Measurements from ENCODE around the gene TMEM108. TPM values are rescaled to one million over a fixed set of nuclear protein-coding genes. Genes with fewer than 3 reads are reported as not detected.

The TMEM108 gene
- total RNA-seq, 5 donors from 2014 or later (not counting 1 experiment from before 2014, with no cell fraction given): 0.96 TPM; not detected in 4

DNA sequence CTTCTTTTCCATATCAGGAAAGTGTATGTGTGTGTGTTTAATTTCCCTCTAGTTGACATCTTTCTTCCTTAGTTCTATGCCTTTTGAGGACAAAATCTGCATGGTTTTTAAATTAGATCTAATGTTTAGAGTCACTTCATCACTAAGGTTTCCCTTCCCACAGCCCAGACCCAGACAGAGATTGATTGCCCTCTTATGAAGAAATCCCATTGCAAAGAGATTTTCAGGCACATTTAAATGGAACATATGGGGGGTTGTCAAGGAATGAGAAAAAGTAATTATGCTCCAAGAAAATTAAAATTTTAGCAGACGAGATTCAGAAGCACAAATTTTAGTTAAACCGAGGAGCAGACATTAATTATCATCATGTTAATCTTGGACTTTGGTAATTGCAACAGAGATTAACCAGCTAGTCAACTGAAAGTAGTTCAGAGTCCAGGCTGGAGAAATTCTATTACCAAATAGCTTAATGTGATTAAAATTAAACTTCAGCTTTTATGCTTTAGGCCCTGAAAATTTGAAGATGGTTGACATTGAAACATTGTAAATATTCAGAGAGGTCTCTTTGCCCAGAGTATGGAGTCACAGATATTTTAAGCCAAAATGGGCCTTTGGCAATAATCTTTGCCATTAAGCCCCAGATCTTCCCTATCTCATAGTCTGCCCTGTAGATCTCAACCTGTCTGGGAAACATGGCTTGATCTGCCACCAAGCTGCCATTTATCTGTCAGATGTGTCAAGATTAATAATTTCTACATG, 143.4 kb downstream of the TMEM108 start:
- Mint-ChIP-seq H3K4me1 (no peaks in the 10 kb centered on the region), H3K4me3 (no peak overlapping the region), H3K36me3 (no peaks in the 10 kb centered on the region)

DNA sequence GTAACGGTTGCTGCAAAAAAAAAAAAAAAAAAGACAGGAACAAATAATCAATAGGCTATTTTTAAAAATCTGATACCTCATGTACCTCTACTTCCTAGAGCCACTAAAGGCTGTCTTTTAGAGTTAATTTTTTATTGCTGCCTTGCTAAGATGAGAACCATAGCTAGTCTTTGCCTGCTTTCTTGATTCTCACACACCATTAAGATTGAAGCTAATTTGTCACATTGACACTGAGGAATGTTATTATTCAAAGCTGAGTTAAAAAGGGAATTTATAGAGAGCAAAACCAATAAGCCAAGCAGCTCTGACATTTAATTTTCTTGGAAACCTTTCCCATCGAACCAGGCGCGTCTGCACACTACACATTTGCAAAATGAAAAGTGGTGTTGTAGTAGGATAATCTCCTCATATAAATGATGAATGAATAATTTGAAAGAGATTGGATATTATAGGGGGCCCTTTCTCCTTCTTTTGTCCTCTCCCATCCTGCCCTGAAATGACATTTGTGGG, 149.7 kb downstream of the TMEM108 start:
- no peak overlapping the region for H3K4me3 Mint-ChIP-seq
- POLR2A ChIA-PET: no interaction called here
- no peaks in the 10 kb centered on the region for H3K36me3 ChIP-seq (ENCODE audit: control insufficient read depth in 2 of 2, extremely low read depth in 1 of 2, insufficient read depth in 1 of 2, low read length in 1 of 2)
- H3K36me3 Mint-ChIP-seq: no peaks in the 10 kb centered on the region
- H3K27me3 ChIP-seq (replicated peaks in 1 of 2; ENCODE audit: control insufficient read depth in 2 of 2, extremely low read depth in 1 of 2, insufficient read depth in 2 of 2, low read length in 1 of 2): peaks cover 0 to 4% of the 10 kb centered on the region in 2 experiments
- H3K9me3 Mint-ChIP-seq: no peaks in the 10 kb centered on the region
- CTCF ChIA-PET: no interaction called here
- H3K4me1 Mint-ChIP-seq: no peaks in the 10 kb centered on the region
- H3K4me1 ChIP-seq (ENCODE audit: control insufficient read depth in 1 of 2, extremely low read depth in 1 of 2, insufficient read depth in 2 of 2, low read length in 2 of 2): no peaks in the 10 kb centered on the region
- no peaks in the 10 kb centered on the region for H3K9me3 ChIP-seq
- H3K27ac ChIP-seq (ENCODE audit: low read length): no peak overlapping the region
- ATAC-seq (replicated peaks in 1 of 4): no peak
- DNase-seq: no peak
- H3K4me3 ChIP-seq (ENCODE audit: control insufficient read depth in 1 of 2, extremely low read depth in 1 of 2, low read length in 1 of 2): no peak overlapping the region
- peaks cover 0 to 10% of the 10 kb centered on the region in 2 donors for H3K27me3 Mint-ChIP-seq
- WGBS (ENCODE audit: insufficient coverage): no CpG with 5 or more reads among the region's 4 CpGs
- no peak overlapping the region for H3K27ac Mint-ChIP-seq

More for the DNA sequence above, 143.4 kb downstream of the TMEM108 start:
- Histone ChIP-seq H3K4me1 (ENCODE audit: control insufficient read depth in 1 of 2, extremely low read depth in 1 of 2, insufficient read depth in 2 of 2, low read length in 2 of 2) (no peaks in the 10 kb centered on the region), H3K27me3 (replicated peaks in 1 of 2; ENCODE audit: control insufficient read depth in 2 of 2, extremely low read depth in 1 of 2, insufficient read depth in 2 of 2, low read length in 1 of 2) (peaks cover 0 to 4% of the 10 kb centered on the region in 2 experiments), H3K9me3 (no peaks in the 10 kb centered on the region), H3K4me3 (ENCODE audit: control insufficient read depth in 1 of 2, extremely low read depth in 1 of 2, low read length in 1 of 2) (no peak overlapping the region), H3K27ac (ENCODE audit: low read length) (no peak overlapping the region), H3K36me3 (ENCODE audit: control insufficient read depth in 2 of 2, extremely low read depth in 1 of 2, insufficient read depth in 1 of 2, low read length in 1 of 2) (no peaks in the 10 kb centered on the region)
- Mint-ChIP-seq H3K27ac (no peak overlapping the region), H3K9me3 (no peaks in the 10 kb centered on the region), H3K27me3 (no peaks in the 10 kb centered on the region)
- ATAC-seq (replicated peaks in 1 of 4): no peak
- POLR2A ChIA-PET: no interaction called here
- 100% methylated on average over 1 of the region's 2 CpGs for WGBS (ENCODE audit: insufficient coverage)
- no peak for DNase-seq
- CTCF ChIA-PET: no interaction called here

DNA sequence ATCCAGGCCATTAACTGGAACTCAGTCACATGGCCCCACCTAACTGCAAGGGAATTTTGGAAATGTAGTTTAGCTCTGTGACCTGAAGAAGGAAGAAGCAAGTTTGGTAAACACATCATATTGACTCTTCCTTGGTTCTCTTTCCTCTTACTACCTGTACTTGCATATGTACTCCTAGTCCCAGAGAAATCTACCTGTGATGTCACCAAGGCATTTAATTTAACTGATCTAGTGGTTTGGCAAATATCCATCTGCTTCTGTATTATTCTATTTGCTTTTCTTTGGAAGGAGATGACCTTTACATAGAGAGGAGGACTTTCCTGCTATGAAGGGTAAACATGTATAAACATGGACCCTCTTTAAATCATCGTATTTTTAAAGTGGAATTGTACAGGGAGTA, 150.8 kb downstream of the TMEM108 start:
- H3K27ac ChIP-seq (ENCODE audit: low read length): no peak overlapping the region
- H3K4me1 ChIP-seq (ENCODE audit: control insufficient read depth in 1 of 2, extremely low read depth in 1 of 2, insufficient read depth in 2 of 2, low read length in 2 of 2): no peaks in the 10 kb centered on the region
- H3K9me3 ChIP-seq: no peaks in the 10 kb centered on the region
- ChIA-PET POLR2A (no interaction called here), CTCF (no interaction called here)
- no peak for ATAC-seq (replicated peaks in 1 of 4)
- no CpG with 5 or more reads among the region's 1 CpG for WGBS (ENCODE audit: insufficient coverage)
- Mint-ChIP-seq H3K36me3 (no peaks in the 10 kb centered on the region), H3K4me3 (no peak overlapping the region), H3K27me3 (peaks cover 0 to 10% of the 10 kb centered on the region in 2 donors), H3K9me3 (no peaks in the 10 kb centered on the region), H3K4me1 (no peaks in the 10 kb centered on the region), H3K27ac (no peak overlapping the region)
- no peak overlapping the region for H3K4me3 ChIP-seq (ENCODE audit: control insufficient read depth in 1 of 2, extremely low read depth in 1 of 2, low read length in 1 of 2)
- H3K27me3 ChIP-seq (replicated peaks in 1 of 2; ENCODE audit: control insufficient read depth in 2 of 2, extremely low read depth in 1 of 2, insufficient read depth in 2 of 2, low read length in 1 of 2): no peaks in the 10 kb centered on the region
- no peaks in the 10 kb centered on the region for H3K36me3 ChIP-seq (ENCODE audit: control insufficient read depth in 2 of 2, extremely low read depth in 1 of 2, insufficient read depth in 1 of 2, low read length in 1 of 2)
- no peak for DNase-seq

GRCh38 chr3:133189893-133190292, 151.7 kb downstream of the TMEM108 start:
- Mint-ChIP-seq H3K27ac (no peak overlapping the region), H3K27me3 (peaks cover 0 to 10% of the 10 kb centered on the region in 2 donors), H3K36me3 (no peaks in the 10 kb centered on the region), H3K9me3 (no peaks in the 10 kb centered on the region), H3K4me3 (no peak overlapping the region), H3K4me1 (no peaks in the 10 kb centered on the region)
- ATAC-seq (replicated peaks in 1 of 4) (no peak), DNase-seq (no peak)
- Histone ChIP-seq H3K27me3 (replicated peaks in 1 of 2; ENCODE audit: control insufficient read depth in 2 of 2, extremely low read depth in 1 of 2, insufficient read depth in 2 of 2, low read length in 1 of 2) (no peaks in the 10 kb centered on the region), H3K36me3 (ENCODE audit: control insufficient read depth in 2 of 2, extremely low read depth in 1 of 2, insufficient read depth in 1 of 2, low read length in 1 of 2) (no peaks in the 10 kb centered on the region), H3K27ac (ENCODE audit: low read length) (no peak overlapping the region), H3K4me3 (ENCODE audit: control insufficient read depth in 1 of 2, extremely low read depth in 1 of 2, low read length in 1 of 2) (no peak overlapping the region), H3K4me1 (ENCODE audit: control insufficient read depth in 1 of 2, extremely low read depth in 1 of 2, insufficient read depth in 2 of 2, low read length in 2 of 2) (no peaks in the 10 kb centered on the region), H3K9me3 (no peaks in the 10 kb centered on the region)
- no CpG with 5 or more reads among the region's 1 CpG for WGBS (ENCODE audit: insufficient coverage)
- ChIA-PET POLR2A (no interaction called here), CTCF (no interaction called here)

GRCh38 chr3:133191818-133192217, 153.6 kb downstream of the TMEM108 start:
- H3K27ac ChIP-seq (ENCODE audit: low read length): no peak overlapping the region
- H3K36me3 ChIP-seq (ENCODE audit: control insufficient read depth in 2 of 2, extremely low read depth in 1 of 2, insufficient read depth in 1 of 2, low read length in 1 of 2): no peaks in the 10 kb centered on the region
- no peaks in the 10 kb centered on the region for H3K4me1 ChIP-seq (ENCODE audit: control insufficient read depth in 1 of 2, extremely low read depth in 1 of 2, insufficient read depth in 2 of 2, low read length in 2 of 2)
- H3K9me3 Mint-ChIP-seq: no peaks in the 10 kb centered on the region
- H3K9me3 ChIP-seq: no peaks in the 10 kb centered on the region
- H3K4me1 Mint-ChIP-seq: no peaks in the 10 kb centered on the region
- 72% methylated on average over 2 of the region's 2 CpGs for WGBS (ENCODE audit: insufficient coverage)
- H3K27ac Mint-ChIP-seq: no peak overlapping the region
- H3K4me3 Mint-ChIP-seq: no peak overlapping the region
- ATAC-seq (replicated peaks in 1 of 4) (no peak), DNase-seq (no peak)
- ChIA-PET CTCF (no interaction called here), POLR2A (no interaction called here)
- H3K4me3 ChIP-seq (ENCODE audit: control insufficient read depth in 1 of 2, extremely low read depth in 1 of 2, low read length in 1 of 2): no peak overlapping the region
- H3K36me3 Mint-ChIP-seq: no peaks in the 10 kb centered on the region
- H3K27me3 Mint-ChIP-seq: peaks cover 0 to 12% of the 10 kb centered on the region in 2 donors
- no peaks in the 10 kb centered on the region for H3K27me3 ChIP-seq (replicated peaks in 1 of 2; ENCODE audit: control insufficient read depth in 2 of 2, extremely low read depth in 1 of 2, insufficient read depth in 2 of 2, low read length in 1 of 2)

DNA sequence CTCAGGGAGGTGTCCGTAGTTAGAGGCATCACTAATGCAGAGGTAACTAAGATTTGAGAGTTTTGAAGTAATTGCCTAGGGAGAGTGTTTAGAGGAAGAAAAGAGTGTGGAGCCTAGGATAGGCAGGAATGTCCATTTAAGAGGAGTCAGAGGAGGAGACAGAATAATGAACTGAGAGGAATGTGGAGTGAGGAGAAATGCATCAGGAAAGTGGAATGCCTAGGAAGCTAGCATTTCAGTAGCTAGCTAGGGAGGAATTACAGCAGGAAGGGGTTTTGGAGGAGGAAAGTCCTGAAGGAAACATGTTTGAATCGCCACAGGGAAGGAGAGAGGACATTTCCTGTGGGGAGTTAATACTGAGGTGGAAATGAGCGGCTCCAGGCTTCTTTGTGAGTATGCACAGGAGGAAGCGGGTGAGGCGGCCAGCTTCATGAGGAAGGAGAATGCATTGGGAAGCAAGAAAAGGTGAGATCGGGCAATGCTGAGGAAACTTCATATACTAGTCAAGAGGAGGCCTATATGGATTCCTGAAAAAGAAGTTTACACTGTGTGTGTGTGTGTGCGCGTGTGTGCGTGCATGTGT, 154.3 kb downstream of the TMEM108 start:
- Mint-ChIP-seq H3K4me3 (no peak overlapping the region), H3K4me1 (no peaks in the 10 kb centered on the region), H3K36me3 (no peaks in the 10 kb centered on the region), H3K9me3 (no peaks in the 10 kb centered on the region), H3K27me3 (peaks cover 0 to 12% of the 10 kb centered on the region in 2 donors), H3K27ac (no peak overlapping the region)
- ATAC-seq (replicated peaks in 1 of 4) (no peak), DNase-seq (no peak)
- WGBS (ENCODE audit: insufficient coverage): 73% methylated on average over 6 of the region's 9 CpGs
- no peaks in the 10 kb centered on the region for H3K4me1 ChIP-seq (ENCODE audit: control insufficient read depth in 1 of 2, extremely low read depth in 1 of 2, insufficient read depth in 2 of 2, low read length in 2 of 2)
- POLR2A ChIA-PET: no interaction called here
- H3K27ac ChIP-seq (ENCODE audit: low read length): no peak overlapping the region
- H3K9me3 ChIP-seq: no peaks in the 10 kb centered on the region
- H3K36me3 ChIP-seq (ENCODE audit: control insufficient read depth in 2 of 2, extremely low read depth in 1 of 2, insufficient read depth in 1 of 2, low read length in 1 of 2): no peaks in the 10 kb centered on the region
- CTCF ChIA-PET: no interaction called here
- no peak overlapping the region for H3K4me3 ChIP-seq (ENCODE audit: control insufficient read depth in 1 of 2, extremely low read depth in 1 of 2, low read length in 1 of 2)
- H3K27me3 ChIP-seq (replicated peaks in 1 of 2; ENCODE audit: control insufficient read depth in 2 of 2, extremely low read depth in 1 of 2, insufficient read depth in 2 of 2, low read length in 1 of 2): no peaks in the 10 kb centered on the region
